GM18526 (cell line): Measurements from ENCODE around the gene MRPL28.

ENCODE experiments used
- POLR2A ChIP-seq: IDR thresholded peaks from 3 replicates; pipeline ENCODE4 v1.6.1; 2011; ENCODE audit not compliant: insufficient read length; ENCODE audit errors: extremely low read depth

MRPL28 gene

GRCh38 chr16:368388-369158 lies 1.8 kb downstream of the MRPL28 start:
- no peak for TF ChIP-seq POLR2A

GRCh38 chr16:367333-367903 lies 2.9 kb downstream of the MRPL28 start:
- TF ChIP-seq POLR2A, result no peak

- TF ChIP-seq POLR2A, result no peak
Measured at GRCh38 chr16:366476-366875, 3.9 kb downstream of the MRPL28 start.

- peak; percentile 16 for TF ChIP-seq POLR2A
Measured at GRCh38 chr16:364595-365491, 5.5 kb downstream of the MRPL28 start.

- TF ChIP-seq POLR2A, result no peak
Measured at GRCh38 chr16:363766-364490, 6.4 kb downstream of the MRPL28 start.

GRCh38 chr16:363110-363765 lies 7.1 kb downstream of the MRPL28 start:
- no peak for TF ChIP-seq POLR2A

- no peak for TF ChIP-seq POLR2A
Measured at GRCh38 chr16:361872-362701, 8.3 kb downstream of the MRPL28 start.

GRCh38 chr16:361341-361871 lies 8.9 kb downstream of the MRPL28 start:
- no peak for TF ChIP-seq POLR2A

- no peak for TF ChIP-seq POLR2A
Measured at GRCh38 chr16:360698-361336, 9.5 kb downstream of the MRPL28 start.

- no peak for TF ChIP-seq POLR2A
Measured at GRCh38 chr16:359871-360697, 10.3 kb downstream of the MRPL28 start.

GRCh38 chr16:359067-359763 lies 11.1 kb downstream of the MRPL28 start:
- no peak for TF ChIP-seq POLR2A

GRCh38 chr16:356741-357140 lies 13.6 kb downstream of the MRPL28 start:
- TF ChIP-seq POLR2A, result no peak
